Thyroid gland (tissue), 4 donors: ENCODE measurements around the gene TMEM52B.

Experiments used
- POLR2A ChIP-seq, 2 donors: fragments of 450-650 bp; IDR thresholded peaks; one replicate each; pipeline ENCODE4 v1.6.1; 2017; ENCODE audit warnings: antibody characterized with exemption in 2 of 2, mild to moderate bottlenecking in 2 of 2, moderate library complexity in 1 of 2
- TF ChIP-seq, protein P1 (sequence below), 6 experiments: fragments of 200-600 bp in 3 of 6; fragments of 450-650 bp in 3 of 6; sonication (generic) in 3 of 6; IDR thresholded peaks; one replicate each; pipeline ENCODE4 v1.5.1; 2016 to 2019; ENCODE audit warnings: antibody characterized with exemption in 6 of 6, mild to moderate bottlenecking in 2 of 6, inconsistent platforms in 1 of 6, moderate library complexity in 1 of 6

DNA sequence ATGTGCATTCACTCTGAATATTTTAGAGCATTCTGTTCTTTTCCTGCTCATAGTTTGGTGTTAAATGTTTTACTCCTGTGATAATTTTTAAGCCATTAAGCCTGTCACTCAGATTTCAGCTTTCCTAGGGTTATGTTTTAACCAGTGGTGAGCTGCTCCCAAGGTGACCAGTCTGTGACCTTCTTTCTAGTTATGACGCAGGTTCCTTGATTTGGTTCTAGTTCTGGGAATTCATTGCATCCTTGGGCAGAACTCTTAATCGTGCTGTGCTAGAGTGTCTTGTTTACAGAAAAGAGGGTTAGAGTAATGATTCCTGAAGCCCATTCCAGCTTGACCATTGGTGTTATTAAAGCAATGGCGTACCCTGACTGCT lies 36.0 kb downstream of the TMEM52B start:
- TF ChIP-seq, protein P1, sequence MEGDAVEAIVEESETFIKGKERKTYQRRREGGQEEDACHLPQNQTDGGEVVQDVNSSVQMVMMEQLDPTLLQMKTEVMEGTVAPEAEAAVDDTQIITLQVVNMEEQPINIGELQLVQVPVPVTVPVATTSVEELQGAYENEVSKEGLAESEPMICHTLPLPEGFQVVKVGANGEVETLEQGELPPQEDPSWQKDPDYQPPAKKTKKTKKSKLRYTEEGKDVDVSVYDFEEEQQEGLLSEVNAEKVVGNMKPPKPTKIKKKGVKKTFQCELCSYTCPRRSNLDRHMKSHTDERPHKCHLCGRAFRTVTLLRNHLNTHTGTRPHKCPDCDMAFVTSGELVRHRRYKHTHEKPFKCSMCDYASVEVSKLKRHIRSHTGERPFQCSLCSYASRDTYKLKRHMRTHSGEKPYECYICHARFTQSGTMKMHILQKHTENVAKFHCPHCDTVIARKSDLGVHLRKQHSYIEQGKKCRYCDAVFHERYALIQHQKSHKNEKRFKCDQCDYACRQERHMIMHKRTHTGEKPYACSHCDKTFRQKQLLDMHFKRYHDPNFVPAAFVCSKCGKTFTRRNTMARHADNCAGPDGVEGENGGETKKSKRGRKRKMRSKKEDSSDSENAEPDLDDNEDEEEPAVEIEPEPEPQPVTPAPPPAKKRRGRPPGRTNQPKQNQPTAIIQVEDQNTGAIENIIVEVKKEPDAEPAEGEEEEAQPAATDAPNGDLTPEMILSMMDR (IDR thresholded peaks at IDR 0.05): no peak
- no peak for TF ChIP-seq POLR2A (IDR thresholded peaks at IDR 0.05)
